Activated effector memory CD4-positive, alpha-beta T cell treated with anti-CD3 and anti-CD28 coated beads, Interleukin-2, amount 50 U/mL, for 16 hours (primary cell): Measurements from ENCODE around the gene TFDP1.

Source experiments
- DNase-seq: peaks from one replicate; pipeline ENCODE4 v3.0.0-alpha.2; 2020

TFDP1 gene

DNA sequence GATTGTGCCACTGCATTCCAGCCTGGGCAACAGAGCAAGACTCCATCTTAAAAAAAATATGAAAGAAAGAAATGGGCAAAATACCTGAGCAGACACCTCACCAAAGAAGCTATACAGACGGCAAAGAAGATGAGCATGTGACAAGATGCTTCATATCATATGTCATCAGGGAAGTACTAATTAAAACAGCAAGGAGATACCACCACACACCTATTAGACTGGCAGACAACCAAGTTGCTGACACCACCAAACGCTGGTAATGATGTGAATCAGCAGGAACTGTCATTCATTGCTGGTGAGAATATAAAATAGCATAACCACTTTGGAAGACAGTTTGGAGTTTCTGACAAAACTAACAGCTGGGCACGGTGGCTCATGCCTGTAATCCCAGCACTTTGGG is 11.5 kb upstream of the TFDP1 start:
- DNase-seq, result no peak

DNA sequence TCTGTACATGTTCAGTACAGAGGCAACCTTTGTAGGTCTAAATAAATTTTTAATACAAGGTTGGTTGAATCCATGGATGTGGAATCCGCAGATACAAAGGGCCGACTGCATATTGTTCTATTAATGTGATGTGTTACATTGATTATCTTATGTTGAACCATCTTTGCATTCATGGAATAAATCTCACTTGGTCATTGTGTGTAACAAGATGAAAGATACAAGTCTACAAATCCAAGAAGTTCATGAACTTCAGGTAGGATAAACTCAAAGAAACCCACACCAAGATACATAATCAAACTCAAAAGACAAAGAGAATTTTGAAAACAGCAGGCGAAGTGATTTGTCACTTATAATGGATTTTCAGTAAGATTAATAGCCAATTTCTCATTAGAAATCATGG is 8.0 kb upstream of the TFDP1 start:
- DNase-seq, result no peak

DNA sequence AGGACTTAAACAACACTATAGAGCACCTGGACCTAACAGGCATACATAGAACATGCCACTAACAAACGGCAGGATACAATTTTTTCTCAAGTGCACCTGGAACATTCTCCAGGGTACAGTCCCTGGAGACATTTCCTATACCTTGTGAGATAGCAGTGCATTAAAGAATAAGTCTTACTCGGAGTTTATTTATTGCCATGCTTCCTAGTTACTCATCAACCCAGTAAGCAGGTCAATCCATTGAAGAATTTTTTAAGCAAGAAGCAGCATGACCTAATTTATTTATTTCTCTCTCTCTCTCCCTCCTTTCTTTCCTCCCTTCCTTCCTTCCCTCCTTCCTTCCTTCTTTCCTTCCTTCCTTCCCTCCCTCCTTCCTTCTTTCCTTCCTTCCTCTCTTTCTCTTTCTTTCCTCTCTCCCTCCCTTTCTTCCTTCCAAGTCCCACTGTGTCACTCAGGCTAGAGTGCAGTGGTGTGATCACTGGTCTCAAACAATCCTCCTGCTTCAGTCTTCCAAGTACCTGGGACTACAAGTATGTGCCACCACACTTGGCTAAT is 6.6 kb upstream of the TFDP1 start:
- DNase-seq, result no peak

DNA sequence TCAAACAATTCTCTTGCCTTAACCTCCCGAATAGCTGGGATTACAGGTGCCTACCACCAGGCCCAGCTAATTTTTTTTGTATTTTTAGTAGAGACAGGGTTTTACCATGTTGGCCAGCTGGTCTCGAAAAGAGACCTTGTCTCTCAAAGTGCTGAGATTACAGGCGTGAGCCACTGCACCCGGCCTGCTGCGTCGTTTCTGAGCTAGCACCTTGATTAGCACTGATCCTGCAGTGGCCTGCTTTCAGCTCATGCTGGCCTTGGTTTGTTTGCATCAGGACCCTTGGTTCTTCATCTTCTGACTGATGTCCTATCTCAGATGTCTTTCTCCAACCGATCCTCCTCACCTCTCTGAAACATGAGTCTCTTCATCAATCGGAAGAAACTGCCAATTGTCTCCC is 4.9 kb upstream of the TFDP1 start:
- peak; percentile 8 for DNase-seq

DNA sequence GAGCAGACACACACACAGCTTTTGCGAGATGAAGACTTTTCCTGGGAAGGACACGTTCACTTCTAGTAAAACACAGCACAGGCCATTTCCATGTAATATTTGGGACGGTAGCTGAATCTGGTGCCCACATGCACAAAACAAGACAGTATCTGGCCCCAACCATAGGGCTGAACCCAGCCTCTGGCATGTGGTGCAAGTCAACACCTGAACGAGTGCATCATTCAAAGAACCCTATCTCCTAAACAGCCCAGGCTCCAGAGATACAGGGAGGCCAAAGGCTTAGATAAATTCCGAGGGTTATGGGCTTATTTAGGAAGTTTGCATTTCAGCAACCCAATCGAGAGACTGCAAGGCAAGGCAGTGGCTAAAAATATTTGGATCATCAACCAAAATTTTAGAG is 2.7 kb upstream of the TFDP1 start:
- peak; percentile 43 for DNase-seq

DNA sequence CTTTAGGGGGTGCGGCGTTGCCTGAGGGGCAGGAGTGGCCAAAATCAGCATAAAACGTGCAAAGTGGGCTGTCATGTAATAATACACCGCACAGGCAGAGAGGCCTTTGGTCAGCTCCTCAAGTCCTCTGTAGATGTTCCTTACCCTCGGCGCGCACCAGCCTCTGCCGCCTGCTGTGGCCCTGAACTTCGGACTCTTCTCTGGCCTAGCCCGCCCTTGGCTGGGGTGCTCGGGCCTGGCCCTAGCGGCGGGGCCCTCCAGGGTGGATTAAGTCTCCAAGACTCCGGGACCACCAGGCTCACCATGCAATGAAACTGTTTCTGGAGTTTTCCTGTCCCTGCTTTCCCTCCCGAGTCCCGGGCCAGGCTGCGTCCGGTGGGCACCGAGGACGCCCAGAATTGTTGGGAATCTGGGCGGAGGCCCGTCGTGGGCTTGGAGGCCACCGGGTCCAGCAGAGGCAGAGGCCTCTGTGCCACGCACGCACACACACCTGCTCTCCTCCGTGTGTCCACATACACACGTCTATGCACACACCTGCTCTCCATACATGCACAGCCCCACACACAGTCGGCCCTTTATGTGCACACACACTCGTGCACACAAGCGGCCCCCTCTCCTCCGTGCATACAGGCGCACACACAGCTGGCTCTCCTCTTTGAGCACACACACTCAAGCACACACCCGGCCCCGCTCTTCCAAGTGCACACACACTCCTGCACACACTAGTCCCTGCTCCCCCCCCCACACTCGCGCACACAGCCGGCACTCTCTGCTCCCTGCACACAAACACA is 1.5 kb upstream of the TFDP1 start:
- peak; percentile 48 for DNase-seq

DNA sequence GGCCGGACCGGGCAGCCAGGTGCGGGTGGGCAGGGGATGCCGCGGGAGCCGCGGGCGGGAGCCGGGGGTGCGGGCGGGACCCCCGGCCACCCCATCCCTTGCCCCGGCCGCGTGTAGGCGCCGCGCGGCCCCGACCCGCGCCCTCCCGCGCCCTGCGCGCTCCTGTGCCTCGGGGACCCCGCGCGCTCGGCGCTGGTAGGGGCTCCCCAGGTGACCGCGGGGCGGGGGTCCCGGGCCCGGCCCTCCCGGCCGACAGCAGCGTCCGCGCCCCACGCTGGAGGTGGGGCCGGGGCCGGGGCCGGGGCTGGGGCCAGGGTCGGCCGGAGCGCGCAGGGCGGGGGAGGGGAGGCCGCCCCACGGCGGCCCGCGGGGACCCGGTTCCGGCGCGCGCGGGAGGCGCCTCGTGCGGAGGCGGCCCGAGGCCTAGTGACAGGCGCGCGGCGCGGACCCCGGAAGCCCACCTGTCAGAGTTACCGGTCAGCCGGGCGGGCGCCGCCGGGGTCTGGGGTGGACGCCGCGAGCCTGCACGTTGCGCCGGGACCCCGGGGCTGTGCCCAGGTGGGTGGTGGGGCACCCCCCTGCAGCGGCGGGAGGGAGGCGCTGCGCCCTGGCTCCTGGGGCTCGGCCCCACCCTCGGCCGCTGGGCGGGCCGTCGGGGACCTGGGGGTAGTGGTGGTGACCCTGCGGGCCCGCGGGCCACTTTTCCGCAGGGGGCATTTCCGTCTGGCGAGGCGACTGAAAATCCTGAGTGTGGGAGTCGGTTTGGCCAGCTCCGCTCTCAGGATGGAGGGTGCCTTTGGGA is 518 bp downstream of the TFDP1 start:
- DNase-seq, result peak; percentile 66

DNA sequence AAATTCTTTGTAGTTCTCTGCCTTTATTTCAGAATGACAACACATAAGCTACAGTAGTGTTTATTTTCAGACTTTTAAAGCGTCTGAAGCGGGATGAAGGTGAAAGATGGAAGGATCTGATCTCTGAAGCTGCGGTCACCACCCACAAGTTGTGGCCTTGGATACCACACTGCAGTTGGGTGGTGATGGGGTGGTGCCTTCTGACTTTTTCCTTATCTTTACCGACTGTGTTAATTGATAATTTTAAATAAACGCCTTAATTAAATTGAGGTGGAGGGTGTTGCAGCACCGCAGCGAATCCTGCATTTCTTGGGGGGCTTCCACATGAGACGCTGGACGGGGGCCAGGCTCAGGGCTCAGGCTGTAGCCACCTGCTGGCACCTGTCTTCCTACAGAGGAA is 1.3 kb downstream of the TFDP1 start:
- DNase-seq, result peak; percentile 45

DNA sequence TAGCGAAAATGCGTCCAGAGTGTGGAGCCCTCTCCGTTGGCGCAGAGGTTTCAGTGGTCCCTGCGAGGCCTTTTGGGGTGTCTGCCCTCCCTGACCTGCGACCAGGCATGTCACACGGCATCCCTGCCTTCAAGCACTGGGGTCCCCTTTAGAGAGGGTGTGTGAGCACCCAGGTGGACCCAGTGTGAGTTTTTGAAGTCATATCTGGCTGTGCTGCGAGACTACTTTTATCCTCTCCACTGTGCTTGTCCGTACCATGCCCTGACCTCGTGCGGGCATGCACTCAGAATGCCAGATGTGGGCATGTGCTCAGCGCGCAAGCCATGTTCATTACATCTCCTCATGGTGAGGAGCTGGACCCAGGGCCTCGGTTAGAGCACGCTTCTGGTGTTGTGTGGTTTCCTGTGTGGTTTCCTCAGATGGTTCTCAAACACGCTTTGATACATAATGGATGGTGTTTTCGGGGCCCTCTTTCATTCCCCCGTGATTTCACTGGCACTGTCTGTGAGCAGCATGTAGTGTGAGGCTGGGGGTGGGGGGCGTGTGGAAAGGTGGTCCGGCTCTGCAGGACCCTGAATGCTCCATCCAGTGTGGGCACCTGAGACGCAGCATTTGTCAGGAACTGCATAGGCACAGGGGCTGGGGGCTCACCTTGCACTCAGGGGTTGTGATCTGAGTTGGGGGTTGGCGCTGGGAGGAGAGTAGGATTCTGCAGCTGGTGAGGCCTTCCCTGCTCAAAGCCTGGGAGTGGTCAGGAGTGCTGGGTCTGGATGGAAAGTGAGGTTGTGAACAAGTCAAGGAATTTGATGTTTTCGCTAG is 2.3 kb downstream of the TFDP1 start:
- peak; percentile 54 for DNase-seq

DNA sequence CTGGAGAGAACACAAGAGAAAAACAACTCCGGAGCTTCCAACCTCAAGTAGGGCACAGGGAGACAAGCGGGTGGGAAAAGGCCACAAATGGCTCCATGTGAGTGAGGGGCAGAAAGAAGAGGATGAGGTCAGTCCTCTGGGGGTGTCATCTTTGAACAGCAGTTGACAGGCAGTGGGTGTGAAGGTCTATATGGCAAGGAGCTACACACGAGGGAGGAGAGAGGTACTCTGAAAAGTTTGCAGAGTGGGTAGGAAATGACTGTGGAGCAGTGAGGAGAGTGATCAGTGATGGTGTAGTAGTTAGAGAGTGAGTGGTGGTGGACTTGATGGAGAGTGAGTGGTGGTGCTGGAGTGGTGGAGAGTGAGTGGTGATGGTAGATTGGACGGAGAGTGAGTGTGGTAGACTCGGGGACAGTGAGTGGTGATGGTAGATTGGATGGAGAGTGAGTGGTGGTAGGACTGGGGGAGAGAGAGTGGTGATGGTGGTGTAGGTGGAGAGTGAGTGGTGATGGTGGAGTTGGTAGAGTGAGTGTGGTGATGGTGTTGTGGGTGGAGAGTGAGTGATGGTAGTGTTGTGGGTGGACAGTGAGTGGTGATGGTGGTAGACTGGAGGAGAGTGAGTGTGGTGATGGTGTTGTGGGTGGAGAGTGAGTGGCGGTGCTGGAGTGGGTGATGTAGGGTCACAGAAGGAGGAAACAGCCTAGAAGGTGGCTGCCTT is 4.0 kb downstream of the TFDP1 start:
- DNase-seq, result peak; percentile 22

DNA sequence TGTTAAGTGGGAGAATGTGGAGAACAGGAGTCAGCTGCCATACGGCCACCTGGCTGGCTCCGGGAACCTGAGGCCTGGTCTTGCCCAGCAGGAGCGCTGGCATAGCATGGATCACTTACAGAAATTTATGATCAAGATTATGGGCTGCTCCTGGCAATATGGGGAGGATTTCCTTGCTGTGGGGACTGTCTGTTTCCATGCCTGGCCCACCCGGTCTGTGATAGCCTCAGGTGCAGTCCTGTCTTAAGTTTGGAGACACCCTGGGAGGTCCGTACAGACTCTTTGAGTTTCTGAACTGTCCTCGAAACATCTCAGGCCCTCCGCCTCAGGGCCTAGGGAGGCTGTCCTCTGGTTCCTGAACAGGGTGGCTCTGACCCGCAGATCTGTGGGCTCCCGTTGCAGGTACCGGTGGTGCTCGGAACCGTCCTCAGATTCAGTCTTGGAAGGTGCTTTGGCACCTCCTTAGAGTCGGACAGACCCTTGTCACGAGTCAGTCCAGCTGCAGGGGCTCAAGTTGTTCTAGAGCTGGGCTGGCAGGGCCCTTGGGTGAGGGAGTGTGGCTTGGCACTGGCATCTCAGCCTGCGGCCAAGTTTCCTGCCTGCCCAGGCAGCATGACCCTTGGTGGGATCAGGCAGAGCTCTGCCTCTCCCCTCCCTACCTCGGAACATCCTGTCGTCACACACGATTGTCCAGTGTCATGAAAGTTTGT is 4.9 kb downstream of the TFDP1 start:
- DNase-seq, result peak; percentile 45

DNA sequence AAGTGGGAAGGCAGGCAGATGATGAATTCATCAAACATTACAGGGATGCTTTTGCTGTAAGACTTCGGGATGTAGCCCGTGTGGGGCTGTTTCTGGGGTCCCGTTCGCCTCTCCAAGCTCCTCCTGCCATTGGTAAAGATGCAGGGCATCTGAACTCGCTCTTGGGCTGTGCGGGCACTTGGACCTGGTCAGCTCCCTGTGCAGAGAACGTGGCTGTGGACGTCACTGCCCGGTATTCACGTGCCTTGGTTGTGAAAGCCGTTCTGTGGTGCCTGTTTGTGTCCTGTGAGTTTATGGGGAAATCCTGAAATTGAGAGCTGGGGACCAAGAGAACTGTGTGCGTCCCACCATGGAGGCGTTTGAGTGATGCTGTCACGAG is 5.4 kb downstream of the TFDP1 start:
- DNase-seq, result peak; percentile 30

DNA sequence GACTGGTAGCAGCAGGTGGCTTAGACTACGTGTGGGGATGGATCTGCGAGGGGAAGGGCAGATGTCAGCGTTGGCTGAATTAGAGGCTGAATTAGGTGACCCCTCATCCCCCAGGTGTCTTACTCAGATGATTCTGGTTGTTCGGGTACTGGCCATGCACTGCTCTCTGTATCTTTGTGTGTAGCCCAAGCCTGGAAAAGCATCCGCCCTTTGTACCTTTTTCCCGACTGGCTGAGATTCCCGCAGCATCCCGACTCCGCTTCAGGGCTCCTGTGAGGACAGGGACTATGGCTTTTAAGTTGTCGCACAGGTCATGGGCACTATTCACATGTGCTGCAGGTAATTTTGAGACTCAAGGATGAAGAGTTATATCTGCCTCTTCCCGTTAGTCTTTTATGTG is 7.2 kb downstream of the TFDP1 start:
- peak; percentile 12 for DNase-seq

DNA sequence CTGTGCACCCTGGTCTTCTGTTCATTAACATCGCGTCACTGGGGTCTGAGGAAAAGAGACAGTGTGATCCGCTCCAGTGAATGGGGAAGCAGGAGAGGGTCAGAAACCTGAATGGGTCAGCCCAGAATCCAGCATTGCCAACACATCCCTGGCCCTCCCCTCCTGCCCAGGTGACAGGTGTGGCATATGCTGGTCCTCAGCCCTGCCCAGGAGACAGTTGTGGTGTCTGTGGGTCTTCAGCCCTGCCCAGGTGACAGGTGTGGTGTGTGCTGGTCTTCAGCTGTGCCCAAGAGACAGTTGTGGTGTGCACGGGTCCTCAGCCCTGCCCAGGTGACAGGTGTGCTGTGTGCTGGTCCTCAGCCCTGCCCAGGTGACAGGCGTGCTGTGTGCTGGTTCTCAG is 8.0 kb downstream of the TFDP1 start:
- peak; percentile 53 for DNase-seq

DNA sequence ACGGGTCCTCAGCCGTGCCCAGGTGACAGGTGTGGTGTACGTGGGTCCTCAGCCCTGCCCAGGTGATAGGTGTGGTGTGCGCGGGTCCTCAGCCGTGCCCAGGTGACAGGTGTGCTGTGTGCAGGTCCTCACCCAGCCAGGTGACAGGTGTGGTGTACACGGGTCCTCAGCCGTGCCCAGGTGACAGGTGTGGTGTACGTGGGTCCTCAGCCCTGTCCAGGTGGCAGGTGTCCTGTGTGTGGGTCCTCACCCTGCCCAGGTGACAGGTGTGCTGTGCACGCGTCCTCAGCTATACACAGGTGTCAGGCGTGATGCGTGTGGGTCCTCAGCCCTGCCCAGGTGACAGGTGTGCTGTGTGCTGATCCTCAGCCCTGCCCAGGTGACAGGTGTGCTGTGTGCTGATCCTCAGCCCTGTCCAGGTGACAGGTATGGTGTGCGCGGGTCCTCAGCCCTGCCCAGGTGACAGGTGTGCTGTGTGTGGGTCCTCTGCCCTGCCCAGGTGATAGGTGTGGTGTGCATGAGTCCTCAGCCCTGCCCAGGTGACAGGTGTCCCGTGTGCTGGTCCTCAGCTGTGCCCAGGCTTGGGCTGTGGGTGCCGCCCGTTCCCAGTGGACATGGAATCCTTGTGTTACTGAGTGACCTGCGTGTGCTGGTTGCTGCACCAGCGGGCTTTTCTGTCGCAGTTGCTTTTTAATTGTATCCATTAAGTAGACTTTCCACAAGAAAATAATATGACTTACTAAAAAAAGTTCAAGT is 9.7 kb downstream of the TFDP1 start:
- DNase-seq, result peak; percentile 44

DNA sequence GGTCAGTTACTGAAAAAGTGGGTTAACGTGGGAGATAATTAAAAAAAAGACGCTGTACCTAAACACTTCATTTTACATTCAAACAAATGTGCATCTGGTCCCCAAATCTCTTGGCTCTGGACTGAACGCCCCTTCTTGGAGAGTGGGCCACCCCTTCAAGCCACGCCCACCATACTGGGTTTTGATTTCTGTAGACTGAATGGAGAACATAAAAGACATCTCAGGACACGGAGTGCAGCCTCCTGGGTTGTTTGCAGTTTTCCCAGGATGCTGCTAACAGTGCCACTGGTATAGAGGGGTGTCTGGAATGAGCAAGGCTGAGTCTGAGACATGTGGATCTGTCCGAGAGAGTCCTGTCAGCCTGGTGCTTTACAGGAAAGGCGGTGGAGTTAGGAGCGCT is 10.6 kb downstream of the TFDP1 start:
- DNase-seq, result peak; percentile 27

DNA sequence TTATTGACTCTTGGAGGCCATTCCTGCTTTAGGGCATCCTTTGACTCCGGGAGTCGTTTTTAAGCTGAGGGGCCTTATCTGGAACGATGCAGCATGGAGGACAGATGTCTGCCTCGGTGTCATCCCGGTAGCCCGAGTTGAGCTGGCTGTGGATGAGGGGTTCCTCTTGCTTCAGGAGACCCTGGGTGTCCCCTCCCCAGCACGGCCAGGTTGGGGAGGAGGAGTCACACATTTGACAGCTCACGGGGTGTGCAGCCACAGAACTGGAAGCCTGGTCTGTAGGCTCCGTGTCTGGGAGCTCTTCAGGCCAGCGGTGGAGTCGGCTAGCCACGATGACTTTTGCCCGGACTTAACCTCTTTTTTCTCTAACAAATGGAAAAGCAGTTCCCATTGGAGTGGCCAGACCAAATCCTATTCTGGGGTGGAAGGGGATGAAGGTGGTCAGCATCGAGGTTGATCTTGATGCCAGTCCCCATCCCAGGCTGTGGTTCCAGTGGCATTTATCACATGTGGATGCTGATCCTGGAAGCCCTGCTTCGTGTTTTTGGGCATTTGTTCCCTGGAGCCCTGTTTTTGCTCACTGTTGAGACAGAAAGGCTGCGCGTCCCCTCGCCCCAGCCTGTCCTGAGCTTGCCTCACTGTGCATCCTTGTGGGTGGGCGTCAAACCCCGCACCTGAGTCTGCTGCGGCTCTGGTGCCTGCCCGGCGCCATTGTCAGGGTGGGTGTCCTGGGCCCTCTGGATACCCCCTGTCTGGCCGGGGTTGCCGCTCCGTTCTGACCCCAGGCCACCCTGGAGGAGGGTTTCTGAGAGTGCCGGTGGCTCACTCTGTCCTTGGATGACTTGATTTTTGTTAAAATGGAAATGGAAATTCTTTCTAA is 12.0 kb downstream of the TFDP1 start:
- DNase-seq, result peak; percentile 57

DNA sequence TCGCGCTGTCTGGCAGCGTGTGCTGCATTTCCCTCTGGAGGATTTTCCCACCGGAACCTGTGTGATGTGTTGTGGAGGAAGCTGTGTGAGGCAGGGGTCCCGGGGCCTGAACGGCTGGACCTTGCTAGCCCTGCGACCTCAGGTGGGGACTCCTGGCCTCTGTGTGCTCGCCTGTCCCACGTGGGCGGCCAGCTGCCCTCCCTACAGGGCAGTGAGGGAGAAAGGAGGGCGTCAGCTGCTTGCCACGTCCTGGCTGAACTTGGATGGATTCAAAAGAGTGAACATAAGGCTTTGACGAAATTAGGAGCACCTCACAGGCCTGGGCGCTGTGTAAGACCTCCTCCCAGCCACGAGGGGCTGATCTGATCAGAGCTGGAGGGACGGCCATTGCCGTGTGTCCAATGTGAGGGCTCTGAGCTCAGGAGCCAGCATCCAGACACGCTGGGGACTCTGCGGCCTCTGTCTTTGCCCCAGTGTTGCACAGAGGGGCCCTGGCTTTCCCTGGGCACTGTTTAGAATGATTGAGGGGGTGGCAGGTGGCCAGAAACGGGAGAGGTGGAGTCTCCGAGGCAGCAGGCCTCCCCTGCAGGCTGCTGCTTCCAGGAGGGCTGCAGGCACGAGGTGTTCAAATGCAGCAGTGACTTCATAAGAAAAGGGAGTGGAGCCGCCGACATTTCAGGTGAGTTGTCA is 13.0 kb downstream of the TFDP1 start:
- DNase-seq, result peak; percentile 39

DNA sequence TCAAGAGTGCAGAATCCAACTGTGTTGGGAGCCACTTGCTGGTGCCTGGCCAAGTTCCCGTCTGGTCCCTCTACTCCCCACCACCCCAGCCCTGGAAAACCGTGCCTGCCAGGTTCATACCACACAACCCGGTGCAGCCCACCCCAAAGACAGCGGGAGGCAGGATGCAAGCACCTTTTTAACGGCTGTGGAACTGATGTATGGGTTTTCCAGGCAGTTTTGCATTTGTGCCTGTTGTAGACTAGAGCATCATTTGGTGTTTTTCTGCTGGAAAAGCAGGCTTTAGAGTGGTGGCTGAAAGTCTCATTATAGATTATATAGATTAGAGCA is 13.5 kb downstream of the TFDP1 start:
- no peak for DNase-seq

DNA sequence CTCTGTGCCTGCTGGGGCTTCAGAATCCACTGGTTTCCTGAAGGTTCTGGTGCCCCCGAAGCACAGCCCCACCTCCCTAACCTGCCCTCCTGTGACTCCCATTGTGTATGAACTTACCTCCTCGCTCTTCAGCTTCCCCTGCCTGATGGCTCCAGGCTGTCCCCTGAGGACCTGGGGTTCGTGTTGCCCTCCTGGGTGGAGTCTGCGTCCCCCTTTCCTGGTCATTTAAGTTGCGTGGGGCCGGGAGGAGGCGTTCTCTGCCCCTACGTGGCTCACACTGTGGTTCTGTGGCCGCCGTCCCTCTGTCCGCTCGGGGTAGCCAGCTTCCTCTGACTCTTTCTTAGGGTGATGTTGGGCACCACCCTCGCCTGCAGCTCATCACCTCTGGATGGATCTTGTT is 13.9 kb downstream of the TFDP1 start:
- DNase-seq, result peak; percentile 47
